Right lobe of liver (tissue), 6 donors: ENCODE measurements around the gene ANKRD55. TPM values are rescaled to one million over a fixed set of nuclear protein-coding genes. Genes with fewer than 3 reads are reported as not detected.
"Not testable (repeated sequence)": the region's sequence is repeated elsewhere in the genome, so short reads cannot be mapped to it uniquely, and the experiment has no call there.

Experiments used
- ATAC-seq, 4 donors: fragments of 200-7000 bp; cut with Tn5 transposase; one replicate each; pipeline ENCODE4 v1.9.1; 2020; ENCODE audit warnings: mild to moderate bottlenecking in 4 of 4, moderate library complexity in 4 of 4
- DNase-seq, 3 donors: peaks; one replicate each; pipeline ENCODE4 v3.0.0-alpha.2; 2020
- H3K27ac ChIP-seq, 3 donors: fragments of 200-600 bp; one replicate each; pipeline ENCODE4 v1.8.0; 2022
- H3K27me3 ChIP-seq, 2 donors: fragments of 200-600 bp; one replicate each; pipeline ENCODE4 v1.8.0; 2022
- H3K36me3 ChIP-seq, 4 donors: fragments of 200-600 bp; sonication (generic) in 1 of 4; one replicate each; pipeline versions ENCODE4 v1.5.1 to v1.8.0; 2017 to 2022; ENCODE audit warnings: control low read depth in 1 of 4
- H3K4me1 ChIP-seq, 4 donors: fragments of 200-600 bp; sonication (generic) in 1 of 4; one replicate each; pipeline versions ENCODE4 v1.5.1 to v1.8.0; 2017 to 2022; ENCODE audit warnings: control low read depth in 1 of 4
- H3K4me3 ChIP-seq, 3 donors: fragments of 200-600 bp; one replicate each; pipeline ENCODE4 v1.8.0; 2022
- H3K9me3 ChIP-seq, 4 donors: fragments of 200-600 bp; sonication (generic) in 1 of 4; one replicate each; pipeline versions ENCODE4 v1.5.1 to v1.8.0; 2017 to 2022; ENCODE audit warnings: control low read depth in 1 of 4
- POLR2A ChIP-seq: fragments of 450-650 bp; IDR thresholded peaks from one replicate; pipeline ENCODE4 v1.6.1; 2017; ENCODE audit warnings: antibody characterized with exemption, mild to moderate bottlenecking
- WGBS: methylation state at CpG from one replicate; pipeline ENCODE4 v1.1.6; 2018; ENCODE audit warnings: low coverage, low lambda C conversion rate; ENCODE audit not compliant: insufficient coverage; ENCODE audit errors: missing lambda C conversion rate; 5-methylcytosine and 5-hydroxymethylcytosine counted together
- intact Hi-C, 2 donors: fragments of 100-400 bp; cut with DNase I; formaldehyde crosslinking; loops; one replicate each; pipeline versions ENCODE4 v1.11.2 to v1.14.1; 2022
- total RNA-seq, 6 experiments: library from RNA; depleted of rRNA in 2 of 6; stranded (reverse); fragments of >200 nt in 2 of 6; fragmentation: NEBNext Ultra II Directional in 3 of 6; extraction: Animal tissue kit (Norgen Biotek cat#: 25700) in 3 of 6; gene quantifications; one replicate each; pipeline versions ENCODE4 v1.1.0 to v1.2.4, GENCODE V29; 2016 to 2023
- TF ChIP-seq, protein P1 (sequence below), 4 donors: fragments of 200-600 bp in 3 of 4; fragments of 450-650 bp in 1 of 4; IDR thresholded peaks; one replicate each; pipeline versions ENCODE4 v1.5.1 to v1.8.0; 2016 to 2022; ENCODE audit warnings: antibody characterized with exemption in 4 of 4, mild to moderate bottlenecking in 2 of 4
- donor health status: DM: no; HTN: yes; CAD: no.
- donor health status: DM: no; HTN: no; CAD: no.
- donor health status: DM: no; HTN: no; CAD: no.
- donor health status: DM: no; HTN: yes; CAD: no.
- donor health status: DM: no; HTN: yes; CAD: no.

The ANKRD55 gene
- total RNA-seq, 6 experiments from 2014 or later: 0.68 to 2.2 (median 1.2) TPM

GRCh38 chr5:56208681-56209080, 24.4 kb downstream of the ANKRD55 start:
- Histone ChIP-seq H3K27ac (no peak overlapping the region), H3K9me3 (no peaks in the 10 kb centered on the region), H3K4me1 (peaks cover 0 to 7% (median 2%) of the 10 kb centered on the region in 4 donors), H3K4me3 (no peak overlapping the region), H3K36me3 (no peaks in the 10 kb centered on the region), H3K27me3 (no peaks in the 10 kb centered on the region)
- intact Hi-C loops: no loop called here
- TF ChIP-seq POLR2A: no peak
- TF ChIP-seq, protein P1, sequence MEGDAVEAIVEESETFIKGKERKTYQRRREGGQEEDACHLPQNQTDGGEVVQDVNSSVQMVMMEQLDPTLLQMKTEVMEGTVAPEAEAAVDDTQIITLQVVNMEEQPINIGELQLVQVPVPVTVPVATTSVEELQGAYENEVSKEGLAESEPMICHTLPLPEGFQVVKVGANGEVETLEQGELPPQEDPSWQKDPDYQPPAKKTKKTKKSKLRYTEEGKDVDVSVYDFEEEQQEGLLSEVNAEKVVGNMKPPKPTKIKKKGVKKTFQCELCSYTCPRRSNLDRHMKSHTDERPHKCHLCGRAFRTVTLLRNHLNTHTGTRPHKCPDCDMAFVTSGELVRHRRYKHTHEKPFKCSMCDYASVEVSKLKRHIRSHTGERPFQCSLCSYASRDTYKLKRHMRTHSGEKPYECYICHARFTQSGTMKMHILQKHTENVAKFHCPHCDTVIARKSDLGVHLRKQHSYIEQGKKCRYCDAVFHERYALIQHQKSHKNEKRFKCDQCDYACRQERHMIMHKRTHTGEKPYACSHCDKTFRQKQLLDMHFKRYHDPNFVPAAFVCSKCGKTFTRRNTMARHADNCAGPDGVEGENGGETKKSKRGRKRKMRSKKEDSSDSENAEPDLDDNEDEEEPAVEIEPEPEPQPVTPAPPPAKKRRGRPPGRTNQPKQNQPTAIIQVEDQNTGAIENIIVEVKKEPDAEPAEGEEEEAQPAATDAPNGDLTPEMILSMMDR (IDR thresholded peaks at IDR 0.05): no peak
- 88% methylated on average over 9 of the region's 9 CpGs for WGBS
- ATAC-seq: no peak
- no peak for DNase-seq

GRCh38 chr5:56207537-56207936, 25.6 kb downstream of the ANKRD55 start:
- WGBS: 85% methylated on average over 2 of the region's 2 CpGs
- intact Hi-C loops: no loop called here
- ATAC-seq: no peak
- H3K4me1 ChIP-seq: peaks cover 0 to 10% (median 5%) of the 10 kb centered on the region in 4 donors
- no peaks in the 10 kb centered on the region for H3K27me3 ChIP-seq
- no peaks in the 10 kb centered on the region for H3K36me3 ChIP-seq
- DNase-seq: no peak
- no peak for TF ChIP-seq POLR2A
- TF ChIP-seq, protein P1 (IDR thresholded peaks at IDR 0.05): no peak
- no peak overlapping the region for H3K27ac ChIP-seq
- H3K4me3 ChIP-seq: no peak overlapping the region
- no peaks in the 10 kb centered on the region for H3K9me3 ChIP-seq

- intact Hi-C loops: no loop called here
These were observed 26.8 kb downstream of the ANKRD55 start for GRCh38 chr5:56206126-56206910.

DNA sequence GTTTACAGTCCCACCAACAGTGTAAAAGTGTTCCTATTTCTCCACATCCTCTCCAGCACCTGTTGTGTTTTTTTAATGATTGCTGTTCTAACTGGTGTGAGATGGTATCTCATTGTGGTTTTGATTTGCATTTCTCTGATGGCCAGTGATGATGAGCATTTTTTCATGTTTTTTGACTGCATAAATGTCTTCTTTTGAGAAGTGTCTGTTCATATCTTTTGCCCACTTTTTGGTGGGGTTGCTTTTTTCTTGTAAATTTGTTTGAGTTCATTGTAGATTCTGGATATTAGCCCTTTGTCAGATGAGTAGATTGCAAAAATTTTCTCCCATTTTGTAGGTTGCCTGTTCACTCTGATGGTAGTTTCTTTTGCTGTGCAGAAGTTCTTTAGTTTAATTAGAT, 29.2 kb downstream of the ANKRD55 start:
- intact Hi-C loops, H3K9me3 ChIP-seq, H3K27ac ChIP-seq, DNase-seq, H3K36me3 ChIP-seq, H3K27me3 ChIP-seq, ATAC-seq, H3K4me3 ChIP-seq: not testable (repeated sequence)
- H3K4me1 ChIP-seq: peaks cover 0 to 25% (median 10%) of the 10 kb centered on the region in 4 donors

More at GRCh38 chr5:56206126-56206910, 26.8 kb downstream of the ANKRD55 start:
- ATAC-seq (no peak), DNase-seq (no peak)
- H3K9me3 ChIP-seq: no peaks in the 10 kb centered on the region
- 79% methylated on average over 6 of the region's 7 CpGs for WGBS
- H3K4me3 ChIP-seq: no peak overlapping the region
- H3K36me3 ChIP-seq: no peaks in the 10 kb centered on the region
- peaks cover 0 to 20% (median 7%) of the 10 kb centered on the region in 4 donors for H3K4me1 ChIP-seq
- TF ChIP-seq, protein P1 (IDR thresholded peaks at IDR 0.05): no peak
- no peak for TF ChIP-seq POLR2A
- H3K27me3 ChIP-seq: no peaks in the 10 kb centered on the region
- H3K27ac ChIP-seq: no peak overlapping the region

DNA sequence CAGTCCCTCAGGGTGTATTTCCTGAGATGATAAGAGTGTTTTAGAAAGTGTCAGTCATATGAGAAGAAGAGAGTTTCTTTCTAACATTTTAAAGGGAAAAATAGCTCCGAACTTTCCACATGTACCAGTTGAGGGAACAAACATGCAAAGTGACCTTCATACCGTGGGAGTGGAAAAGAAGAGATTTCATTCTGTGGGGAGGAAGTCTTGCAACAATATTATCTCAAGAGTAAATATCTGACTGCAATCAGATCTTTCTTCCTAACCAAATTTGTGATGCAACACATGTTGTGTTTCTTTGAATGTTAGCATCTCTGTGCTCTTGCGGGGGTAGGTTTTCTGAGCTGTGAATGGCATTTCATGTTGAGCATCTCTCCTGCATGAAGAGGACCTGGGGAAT, 30.6 kb downstream of the ANKRD55 start:
- intact Hi-C loops: no loop called here
- Histone ChIP-seq H3K9me3 (no peaks in the 10 kb centered on the region), H3K27me3 (no peaks in the 10 kb centered on the region), H3K4me3 (no peak overlapping the region), H3K36me3 (no peaks in the 10 kb centered on the region), H3K4me1 (peaks cover 0 to 25% (median 10%) of the 10 kb centered on the region in 4 donors), H3K27ac (peak overlapping the region in 2 of 3 donors; percentile 57 to 80)
- no peak for DNase-seq
- 8% methylated on average over 3 of the region's 3 CpGs for WGBS
- TF ChIP-seq, protein P1 (IDR thresholded peaks at IDR 0.05): no peak
- no peak for TF ChIP-seq POLR2A
- peak; percentile 59 to 76 (median 63) for ATAC-seq

DNA sequence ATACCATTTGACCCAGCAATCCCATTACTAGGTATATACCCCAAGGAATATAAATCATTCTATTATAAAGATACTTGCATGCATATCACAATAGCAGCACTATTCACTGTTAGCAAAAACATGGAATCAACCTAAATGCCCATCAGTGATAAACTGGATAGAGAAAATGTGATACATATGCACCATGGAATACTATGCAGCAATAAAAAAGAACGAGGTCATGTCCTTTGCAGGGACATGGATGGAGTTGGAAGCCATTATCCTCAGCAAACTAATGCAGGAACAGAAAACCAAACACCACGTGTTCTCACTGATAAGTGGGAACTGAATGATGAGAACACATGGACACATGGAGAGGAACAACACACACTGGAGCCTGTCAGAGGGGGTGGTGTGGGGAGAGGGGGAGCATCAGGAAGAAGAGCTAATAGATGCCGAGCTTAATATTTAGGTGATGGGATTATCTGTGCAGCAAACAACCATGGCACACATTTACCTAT, 31.3 kb downstream of the ANKRD55 start:
- H3K27me3 ChIP-seq, DNase-seq, H3K36me3 ChIP-seq, H3K9me3 ChIP-seq, H3K4me3 ChIP-seq, intact Hi-C loops: not testable (repeated sequence)
- 60% methylated on average over 3 of the region's 3 CpGs for WGBS
- Histone ChIP-seq H3K27ac (peak overlapping the region in 2 of 3 donors; percentile 57 to 80), H3K4me1 (peaks cover 0 to 25% (median 10%) of the 10 kb centered on the region in 4 donors)
- peak in 1 of 4 donors; percentile 4 for ATAC-seq
